ENCODE results near the gene PKDREJ. TPM values are rescaled to one million over a fixed set of nuclear protein-coding genes. Genes with fewer than 3 reads are reported as not detected.

Gene PKDREJ
- total RNA-seq, 1 donor from 2014 or later: not detected

DNA sequence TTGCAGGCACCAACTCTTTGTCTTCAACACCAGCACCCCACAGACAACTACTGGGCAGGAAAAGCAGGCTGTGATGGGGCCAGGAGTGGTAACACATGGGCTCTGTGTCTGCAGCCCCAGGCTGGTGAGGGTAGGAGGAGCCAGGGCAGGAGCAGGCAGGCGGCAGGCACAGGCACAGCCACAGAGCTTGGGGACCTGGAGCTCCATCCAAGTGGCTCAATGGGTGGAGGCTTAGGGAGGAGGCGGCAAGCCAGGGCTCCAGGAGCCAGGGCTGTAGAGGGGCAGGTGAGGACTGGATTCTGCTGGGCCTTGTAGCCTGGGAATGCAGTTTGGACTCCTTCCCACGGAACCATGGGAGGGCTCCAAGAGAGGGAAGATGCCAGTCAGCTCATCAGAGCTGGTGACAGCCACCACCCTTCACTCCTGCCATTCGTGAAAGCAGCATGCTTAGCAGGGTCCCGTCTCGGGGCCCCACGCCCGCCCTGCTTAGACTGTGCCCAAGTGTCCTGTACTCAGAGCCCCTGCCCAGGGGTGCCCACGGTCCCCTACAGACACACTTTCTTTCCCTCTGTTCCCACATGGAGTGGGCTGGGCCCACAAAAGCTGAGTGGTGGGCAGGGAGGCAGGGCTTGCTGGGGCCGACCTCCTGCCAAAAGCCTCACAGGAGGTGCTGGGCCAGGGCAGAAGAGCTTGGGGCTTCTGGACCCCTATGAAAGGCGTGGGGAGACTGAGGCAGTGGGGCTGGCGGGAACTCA is 17.1 kb upstream of the PKDREJ start:
- no peak for ATAC-seq
- intact Hi-C loops (cut with DNase I): no loop called here
- TF ChIP-seq, protein P1, sequence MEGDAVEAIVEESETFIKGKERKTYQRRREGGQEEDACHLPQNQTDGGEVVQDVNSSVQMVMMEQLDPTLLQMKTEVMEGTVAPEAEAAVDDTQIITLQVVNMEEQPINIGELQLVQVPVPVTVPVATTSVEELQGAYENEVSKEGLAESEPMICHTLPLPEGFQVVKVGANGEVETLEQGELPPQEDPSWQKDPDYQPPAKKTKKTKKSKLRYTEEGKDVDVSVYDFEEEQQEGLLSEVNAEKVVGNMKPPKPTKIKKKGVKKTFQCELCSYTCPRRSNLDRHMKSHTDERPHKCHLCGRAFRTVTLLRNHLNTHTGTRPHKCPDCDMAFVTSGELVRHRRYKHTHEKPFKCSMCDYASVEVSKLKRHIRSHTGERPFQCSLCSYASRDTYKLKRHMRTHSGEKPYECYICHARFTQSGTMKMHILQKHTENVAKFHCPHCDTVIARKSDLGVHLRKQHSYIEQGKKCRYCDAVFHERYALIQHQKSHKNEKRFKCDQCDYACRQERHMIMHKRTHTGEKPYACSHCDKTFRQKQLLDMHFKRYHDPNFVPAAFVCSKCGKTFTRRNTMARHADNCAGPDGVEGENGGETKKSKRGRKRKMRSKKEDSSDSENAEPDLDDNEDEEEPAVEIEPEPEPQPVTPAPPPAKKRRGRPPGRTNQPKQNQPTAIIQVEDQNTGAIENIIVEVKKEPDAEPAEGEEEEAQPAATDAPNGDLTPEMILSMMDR (IDR thresholded peaks at IDR 0.05): no peak
- Histone ChIP-seq H3K4me3 (no peak overlapping the region), H3K27me3 (ENCODE audit: low read depth) (no peaks in the 10 kb centered on the region), H3K36me3 (peaks cover 96% of the 10 kb centered on the region), H3K9me3 (no peaks in the 10 kb centered on the region), H3K4me1 (peaks cover 6% of the 10 kb centered on the region), H3K27ac (peak overlapping the region; percentile 4)
- DNase-seq: no peak

DNA sequence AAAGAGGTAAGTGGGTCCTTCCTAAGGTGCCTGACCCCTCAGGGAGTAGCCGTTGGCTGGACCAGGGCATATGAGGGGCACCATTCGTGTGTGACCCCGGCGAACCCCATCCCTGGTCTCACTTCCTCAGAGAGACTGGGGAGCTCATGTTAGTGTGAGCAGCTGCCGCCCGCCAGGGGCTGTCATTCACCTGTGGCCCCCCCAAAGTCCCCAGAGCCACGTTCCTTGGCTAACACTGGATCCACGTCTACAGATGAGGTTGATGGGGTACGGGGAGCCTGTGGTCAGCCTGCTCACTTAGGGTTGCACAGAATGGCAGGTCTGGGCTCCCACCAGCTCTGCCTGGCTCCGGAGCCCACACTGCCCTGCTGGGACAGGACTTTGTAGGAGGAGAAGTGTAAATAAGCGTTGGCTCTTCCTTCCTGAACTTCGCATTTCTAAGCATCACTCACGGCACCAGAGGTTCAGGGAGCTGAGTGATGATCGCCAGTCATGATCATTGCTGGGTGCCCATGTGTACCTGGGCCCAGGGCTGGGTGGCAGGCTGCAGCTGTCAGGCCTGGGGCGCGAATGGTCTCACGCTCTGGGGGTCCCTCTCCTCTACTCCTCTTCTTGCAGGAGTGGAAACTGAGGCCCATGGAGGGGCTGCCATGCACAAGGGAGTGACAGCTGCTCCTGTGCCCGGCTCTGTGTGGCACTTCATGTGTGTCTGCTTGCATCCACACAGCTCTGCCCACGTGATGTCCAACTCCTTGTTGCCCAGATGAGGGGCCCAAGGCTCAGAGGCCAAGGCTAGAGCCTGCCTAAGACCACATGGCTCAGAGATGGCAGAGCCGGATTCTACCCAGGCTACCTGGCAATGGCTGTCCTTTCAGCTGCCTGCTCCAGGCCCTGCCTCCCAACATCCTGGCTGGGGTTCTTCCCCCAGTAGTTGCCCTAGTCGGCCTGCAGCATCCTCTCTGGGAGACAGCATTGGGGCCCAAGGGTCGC is 15.8 kb upstream of the PKDREJ start:
- intact Hi-C loops (cut with DNase I): no loop called here

DNA sequence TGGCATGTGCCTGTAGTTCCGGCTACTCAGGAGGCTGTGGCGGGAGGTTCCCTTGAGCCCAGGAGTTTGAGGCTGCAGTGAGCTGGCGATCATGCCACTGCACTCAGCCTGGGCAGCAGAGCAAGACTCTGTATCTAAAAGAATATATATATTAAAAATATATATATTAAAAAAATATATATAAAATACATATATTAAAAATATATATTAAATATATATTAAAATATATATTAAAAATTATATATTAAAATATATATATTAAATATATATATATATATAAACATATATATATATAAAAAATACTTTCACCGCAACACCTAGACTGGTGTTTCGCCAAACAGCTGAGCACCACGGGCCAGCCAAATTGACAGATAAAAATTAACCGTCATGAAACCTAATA is 13.4 kb upstream of the PKDREJ start:
- DNase-seq: no peak
- ATAC-seq: no peak
- Histone ChIP-seq H3K27me3 (ENCODE audit: low read depth) (no peaks in the 10 kb centered on the region), H3K27ac (no peak overlapping the region), H3K9me3 (no peaks in the 10 kb centered on the region), H3K4me3 (no peak overlapping the region), H3K36me3 (peaks cover 95% of the 10 kb centered on the region), H3K4me1 (peaks cover 6% of the 10 kb centered on the region)
- TF ChIP-seq, protein P1 (IDR thresholded peaks at IDR 0.05): no peak
- intact Hi-C loops (cut with DNase I): no loop called here

More for the DNA sequence above, 15.8 kb upstream of the PKDREJ start:
- TF ChIP-seq, protein P1 (IDR thresholded peaks at IDR 0.05): no peak
- DNase-seq (no peak), ATAC-seq (no peak)
- H3K27me3 ChIP-seq (ENCODE audit: low read depth): no peaks in the 10 kb centered on the region
- H3K4me3 ChIP-seq: no peak overlapping the region
- no peak overlapping the region for H3K27ac ChIP-seq
- peaks cover 6% of the 10 kb centered on the region for H3K4me1 ChIP-seq
- H3K9me3 ChIP-seq: no peaks in the 10 kb centered on the region
- peaks cover 96% of the 10 kb centered on the region for H3K36me3 ChIP-seq

DNA sequence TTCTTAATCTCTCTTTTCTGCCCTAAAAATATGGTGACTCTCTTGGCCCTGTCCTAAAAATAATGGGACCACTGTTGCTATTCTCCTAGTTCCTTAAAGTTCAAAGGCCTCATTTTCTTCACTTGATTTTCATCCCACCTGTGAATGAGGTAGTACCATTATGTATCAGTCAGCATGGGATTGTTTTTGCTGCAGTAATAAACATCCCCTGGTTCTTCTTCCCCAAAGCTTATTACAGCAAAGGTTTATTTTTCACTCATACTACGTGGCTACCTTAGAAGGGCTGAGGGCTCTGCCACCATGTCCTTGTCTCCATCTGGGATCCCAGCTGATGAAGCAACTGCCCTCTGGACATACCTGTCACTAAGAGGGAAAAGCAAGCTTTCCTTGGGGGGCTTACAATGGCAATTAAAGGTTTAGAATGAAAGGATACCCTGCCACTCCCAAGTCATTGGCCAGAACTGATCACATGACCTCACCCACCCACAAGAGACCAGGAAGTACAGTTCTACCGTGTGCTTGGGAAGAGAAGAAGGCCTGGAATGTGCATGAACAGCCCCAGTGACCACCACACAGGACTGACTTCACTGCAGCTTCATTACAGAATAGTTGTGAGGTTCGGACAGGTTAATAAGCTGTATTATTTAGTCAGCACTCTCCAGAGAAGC is 12.4 kb upstream of the PKDREJ start:
- H3K9me3 ChIP-seq: no peaks in the 10 kb centered on the region
- intact Hi-C loops (cut with DNase I): no loop called here
- DNase-seq (no peak), ATAC-seq (no peak)
- peaks cover 86% of the 10 kb centered on the region for H3K36me3 ChIP-seq
- no peak overlapping the region for H3K27ac ChIP-seq
- H3K4me1 ChIP-seq: peaks cover 3% of the 10 kb centered on the region
- H3K4me3 ChIP-seq: no peak overlapping the region
- TF ChIP-seq, protein P1 (IDR thresholded peaks at IDR 0.05): no peak
- H3K27me3 ChIP-seq (ENCODE audit: low read depth): no peaks in the 10 kb centered on the region

DNA sequence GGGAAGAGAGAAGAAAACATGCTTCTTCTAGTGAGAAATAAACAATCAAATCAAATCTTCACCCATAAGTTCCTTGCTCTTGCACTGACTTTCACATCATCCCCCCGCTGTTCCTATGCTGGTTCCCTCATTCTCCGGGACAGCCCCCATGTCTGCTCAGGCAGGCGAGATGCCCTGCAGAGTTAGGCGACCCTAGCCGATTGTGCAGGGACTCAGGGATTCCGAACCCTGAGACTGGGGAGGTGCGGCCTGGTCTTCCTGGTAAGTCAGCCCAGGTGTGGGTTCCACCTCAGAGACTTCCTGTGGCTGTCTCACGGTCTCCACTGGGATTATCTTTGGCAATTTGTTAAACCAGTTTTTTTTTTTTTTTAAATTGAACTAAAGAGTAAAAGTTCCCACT is 11.2 kb upstream of the PKDREJ start:
- H3K27me3 ChIP-seq (ENCODE audit: low read depth): no peaks in the 10 kb centered on the region
- no peak for DNase-seq
- intact Hi-C loops (cut with DNase I): no loop called here
- TF ChIP-seq, protein P1 (IDR thresholded peaks at IDR 0.05): no peak
- peaks cover 4% of the 10 kb centered on the region for H3K4me1 ChIP-seq
- no peaks in the 10 kb centered on the region for H3K9me3 ChIP-seq
- no peak overlapping the region for H3K27ac ChIP-seq
- peaks cover 74% of the 10 kb centered on the region for H3K36me3 ChIP-seq
- ATAC-seq: no peak
- H3K4me3 ChIP-seq: no peak overlapping the region
